Activated naive CD4-positive, alpha-beta T cell treated with anti-CD3 and anti-CD28 coated beads for 36 hours (primary cell): ENCODE results near the gene SMARCD1. TPM values are rescaled to one million over a fixed set of nuclear protein-coding genes. Genes with fewer than 3 reads are reported as not detected.

ENCODE experiments used
- total RNA-seq, 2 experiments: library from RNA; stranded (reverse); gene quantifications; one replicate each; pipeline ENCODE4 v1.2.3, GENCODE V29; 2021

The SMARCD1 gene
- total RNA-seq, 2 experiments from 2014 or later: 57.7 to 60.2 TPM

Other genes starting within 250 kb of the SMARCD1 start
- 1 to 10 TPM; 2.4 to 4.1 TPM for gene BCDIN3D, start 242.2 kb upstream of the SMARCD1 start, total RNA-seq
- gene FAIM2, start 181.4 kb upstream of the SMARCD1 start, total RNA-seq: under 1 TPM; 0.17 to 0.42 TPM
- gene AQP2, start 134.6 kb upstream of the SMARCD1 start, total RNA-seq: not detected
- not detected for gene AQP5, start 123.5 kb upstream of the SMARCD1 start, total RNA-seq
- not detected for gene AQP6, start 112.4 kb upstream of the SMARCD1 start, total RNA-seq
- gene RACGAP1, start 59.8 kb upstream of the SMARCD1 start, total RNA-seq: 100 to 1,000 TPM; 156 to 159 TPM
- gene ASIC1, start 27.7 kb upstream of the SMARCD1 start, total RNA-seq: 1 to 10 TPM; 3.2 to 3.7 TPM
- under 1 TPM; 0.36 to 0.47 TPM for gene GPD1, start 18.7 kb downstream of the SMARCD1 start, total RNA-seq
- gene COX14, start 26.9 kb downstream of the SMARCD1 start, total RNA-seq: 10 to 100 TPM; 47.5 to 48.3 TPM
- gene CERS5, start 82.0 kb downstream of the SMARCD1 start, total RNA-seq: 10 to 100 TPM; 32.6 to 33.6 TPM
- gene LIMA1, start 198.2 kb downstream of the SMARCD1 start, total RNA-seq: 10 to 100 TPM; 15.9 to 16.5 TPM